NCI-H748 (cell line): ENCODE results near the gene MLH1.

ENCODE experiments used
- DNase-seq: peaks from one replicate; lab custom pipeline; 2025; ENCODE audit not compliant: unreplicated experiment; lab: John Stamatoyannopoulos, UW

MLH1 gene

DNA sequence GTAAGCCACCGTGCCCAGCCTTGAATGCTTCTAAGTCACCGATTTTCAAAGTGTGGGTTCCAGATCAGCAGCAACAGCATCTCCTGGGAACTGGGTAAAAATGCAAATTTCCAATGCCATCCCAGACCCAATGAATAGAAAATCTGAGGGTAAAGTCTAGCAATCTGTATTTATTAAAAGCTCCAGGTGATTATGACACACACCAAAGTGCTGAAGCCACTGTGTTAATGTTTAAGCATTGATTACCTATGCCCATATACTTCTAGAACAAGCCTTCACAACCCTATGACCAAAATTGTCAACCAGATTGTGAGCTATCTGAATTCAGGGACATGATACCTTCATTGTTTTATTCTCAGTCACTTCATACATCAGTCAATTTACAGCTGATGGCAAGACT, 94.6 kb downstream of the MLH1 start:
- no peak for DNase-seq

DNA sequence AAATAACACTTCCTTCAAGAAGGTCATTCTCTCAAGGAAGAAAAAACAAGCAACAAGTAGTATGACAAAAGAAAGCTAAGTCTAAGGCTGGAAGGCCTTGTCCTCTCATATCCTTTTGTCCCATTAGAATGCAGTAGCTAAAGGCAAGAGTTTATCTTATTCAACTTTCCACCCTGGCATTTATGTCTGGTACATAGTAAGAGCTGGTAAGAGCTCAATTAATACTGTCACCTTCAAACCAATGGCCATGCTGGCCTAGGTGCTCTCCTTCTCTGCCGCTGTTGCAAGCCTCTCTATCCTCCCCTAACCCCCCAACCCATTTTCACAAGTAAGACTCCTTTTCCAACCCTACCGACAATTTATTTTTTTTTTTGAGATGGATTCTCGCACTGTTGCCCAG, 99.2 kb downstream of the MLH1 start:
- DNase-seq, result no peak

DNA sequence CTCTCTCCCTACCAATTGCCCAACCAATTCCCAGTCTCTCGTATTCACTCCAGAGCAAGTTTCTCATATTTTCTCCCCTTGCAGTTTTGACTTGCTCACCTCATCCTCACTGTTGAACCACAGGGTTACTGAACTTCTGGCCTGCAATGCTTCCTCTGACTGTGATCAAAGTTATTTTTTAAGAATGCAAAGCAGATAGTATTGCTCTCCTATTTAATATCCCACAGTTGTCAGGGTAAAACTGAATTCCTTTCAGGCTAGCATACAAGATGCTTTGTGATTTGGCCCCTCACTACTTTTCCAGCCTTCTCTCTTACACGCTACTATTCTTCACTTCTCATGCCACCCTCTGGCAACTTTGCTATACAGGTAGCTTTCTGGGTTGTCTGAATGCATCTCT, 100.2 kb downstream of the MLH1 start:
- no peak for DNase-seq

DNA sequence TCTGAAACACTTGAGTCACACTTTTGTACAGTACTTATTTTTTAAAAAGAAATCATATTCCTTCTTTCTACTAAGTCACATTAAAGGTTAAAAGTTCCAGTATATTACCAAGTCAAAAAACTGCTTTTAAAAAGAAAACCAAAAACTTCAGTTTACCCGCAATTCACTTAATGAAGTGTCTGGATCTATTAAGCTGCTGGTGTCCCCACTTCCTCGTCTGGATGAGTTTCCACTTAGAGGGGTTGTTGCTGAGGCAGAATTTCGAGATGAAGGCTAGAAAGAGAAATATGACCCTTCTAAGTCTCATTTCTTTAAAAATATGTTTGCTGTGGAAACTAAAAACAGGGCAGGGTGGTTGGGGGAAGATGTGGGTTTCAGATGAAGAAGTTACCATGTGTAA, 101.3 kb downstream of the MLH1 start:
- DNase-seq, result no peak

DNA sequence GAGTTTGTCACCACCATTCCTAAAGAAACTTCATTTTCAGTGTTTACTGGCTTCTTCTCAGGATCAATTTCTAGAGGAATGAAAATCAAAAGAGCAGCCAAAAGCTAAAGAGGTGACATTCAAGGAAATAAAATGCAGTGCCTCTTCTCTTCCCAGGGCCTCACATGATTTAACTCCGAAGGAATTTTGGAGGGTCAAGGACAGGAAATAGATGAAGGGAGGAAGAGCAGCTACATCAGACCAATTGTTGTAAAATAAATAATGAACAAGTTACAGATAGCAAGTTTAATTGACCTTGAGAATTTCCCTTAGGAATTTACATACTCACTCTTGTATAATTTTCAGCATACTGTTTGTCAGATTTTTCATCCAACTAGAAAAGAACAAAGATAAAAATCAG, 103.0 kb downstream of the MLH1 start:
- no peak for DNase-seq

DNA sequence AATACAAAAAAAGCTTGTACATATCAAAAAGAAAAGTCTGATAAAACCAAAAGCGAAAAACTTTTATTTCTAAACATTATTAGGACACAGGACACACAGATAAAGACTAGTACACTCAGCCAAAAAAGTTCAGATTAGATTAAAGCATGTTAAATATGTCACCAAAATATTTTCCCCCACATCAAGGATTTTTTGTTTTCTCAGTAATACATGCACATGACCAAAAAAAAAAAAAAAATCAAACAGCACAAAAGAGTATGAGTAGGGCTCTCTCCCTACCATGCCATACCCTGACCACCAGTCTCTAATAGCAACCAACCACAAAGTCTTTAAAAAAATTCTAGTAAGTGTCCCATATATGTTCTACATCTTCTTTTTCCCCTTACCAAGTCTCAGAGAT, 103.7 kb downstream of the MLH1 start:
- DNase-seq, result no peak

DNA sequence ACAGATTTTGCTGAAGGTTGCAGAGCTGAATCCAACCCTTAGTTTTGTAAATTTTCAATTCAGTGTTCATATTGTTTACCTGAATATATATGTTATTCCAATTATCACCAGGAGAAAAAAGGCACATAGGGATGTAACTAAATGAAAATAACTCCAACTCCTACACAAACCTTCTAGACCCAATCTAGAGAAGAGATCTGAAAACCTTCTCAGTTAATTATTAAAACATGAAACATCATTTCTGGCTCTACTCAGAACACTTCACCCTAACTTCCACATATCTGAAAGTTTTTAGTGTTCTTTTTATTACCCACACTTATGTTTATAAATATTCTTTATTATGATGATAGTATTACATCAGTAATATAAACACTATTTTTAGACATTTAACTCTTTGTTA, 104.5 kb downstream of the MLH1 start:
- DNase-seq, result no peak

DNA sequence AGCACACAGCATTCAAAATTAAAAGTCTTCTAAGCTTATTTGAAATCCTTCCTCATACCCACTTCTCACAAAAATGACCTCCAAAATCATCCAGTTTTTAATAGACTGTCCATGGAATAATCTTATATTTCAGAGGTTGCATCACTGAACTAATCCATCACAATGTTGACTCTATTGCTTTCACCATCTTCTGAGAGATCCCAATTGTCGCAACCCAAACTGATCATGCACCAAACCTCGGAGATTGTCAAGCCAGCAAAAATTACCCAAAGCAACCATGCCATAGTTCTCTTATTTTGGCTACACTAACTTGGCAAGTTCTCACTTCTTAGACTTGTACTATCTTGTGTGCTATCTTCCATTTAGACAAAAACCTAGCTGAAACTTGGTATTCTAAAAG, 105.6 kb downstream of the MLH1 start:
- no peak for DNase-seq

DNA sequence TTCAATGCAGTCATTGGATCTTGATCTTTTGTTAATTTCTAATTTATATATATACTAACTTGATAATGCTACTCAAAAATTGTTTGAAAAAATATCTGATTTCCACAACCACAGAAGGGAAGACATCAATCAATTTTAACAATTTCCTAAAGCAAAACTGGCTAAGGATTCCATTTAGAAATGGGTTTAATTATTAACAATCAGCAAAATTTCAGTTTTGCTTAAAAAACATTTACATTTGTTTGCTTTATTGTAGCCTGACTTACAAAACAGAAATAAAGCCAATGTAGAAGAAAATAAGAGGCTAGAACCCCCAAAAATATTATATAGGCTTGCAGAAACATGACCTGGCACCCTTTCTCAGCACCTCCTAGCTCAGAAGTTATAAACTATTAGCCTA, 106.2 kb downstream of the MLH1 start:
- no peak for DNase-seq

DNA sequence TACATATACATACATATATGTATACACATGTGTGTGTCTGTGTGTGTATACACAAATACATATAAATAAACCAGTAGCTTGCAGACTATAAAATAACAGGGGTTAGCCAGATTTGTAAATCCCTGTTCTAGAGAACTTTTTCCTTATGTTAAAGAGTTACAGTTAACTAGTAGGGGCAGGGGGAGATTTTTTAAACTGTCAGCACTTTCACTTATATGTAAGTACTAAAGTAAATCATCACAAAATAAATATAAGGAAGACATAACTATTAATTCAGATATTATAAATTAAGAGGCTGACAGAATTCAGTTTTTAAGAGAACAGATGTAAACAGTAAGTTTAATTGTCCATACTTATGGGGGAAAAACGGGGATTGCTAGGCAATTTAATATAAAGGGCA, 107.1 kb downstream of the MLH1 start:
- DNase-seq, result no peak
